Heart right ventricle (tissue), 16 donors: ENCODE results near the gene SLC38A2. TPM values are rescaled to one million over a fixed set of nuclear protein-coding genes. Genes with fewer than 3 reads are reported as not detected.

ENCODE experiments used
- ATAC-seq, 8 donors: fragments of 200-7000 bp; cut with Tn5 transposase; one replicate each; pipeline ENCODE4 v1.9.1; 2020; ENCODE audit warnings: mild to moderate bottlenecking in 8 of 8, moderate library complexity in 8 of 8, moderate number of reproducible peaks in 1 of 8
- DNase-seq, 2 donors: peaks; one replicate each; pipeline ENCODE4 v3.0.0-alpha.2; 2020
- H3K27ac ChIP-seq, 10 donors: fragments of 200-600 bp; sonication (generic) in 2 of 10; one replicate each; pipeline versions ENCODE4 v1.5.0 to v1.8.0; 2020 to 2022; ENCODE audit warnings: mild to moderate bottlenecking in 3 of 10
- H3K27me3 ChIP-seq, 7 donors: fragments of 200-600 bp; one replicate each; pipeline ENCODE4 v1.8.0; 2021 to 2022; ENCODE audit warnings: mild to moderate bottlenecking in 2 of 7
- H3K36me3 ChIP-seq, 9 donors: fragments of 200-600 bp; sonication (generic) in 1 of 9; one replicate each; pipeline versions ENCODE4 v1.5.0 to v1.8.0; 2020 to 2022; ENCODE audit warnings: mild to moderate bottlenecking in 2 of 9
- H3K4me1 ChIP-seq, 9 donors: fragments of 200-600 bp; sonication (generic) in 1 of 9; one replicate each; pipeline versions ENCODE4 v1.5.0 to v1.8.0; 2020 to 2022; ENCODE audit warnings: mild to moderate bottlenecking in 4 of 9
- H3K4me3 ChIP-seq, 10 donors: fragments of 200-600 bp; sonication (generic) in 2 of 10; one replicate each; pipeline versions ENCODE4 v1.5.0 to v1.8.0; 2020 to 2022; ENCODE audit warnings: mild to moderate bottlenecking in 7 of 10, moderate library complexity in 2 of 10
- H3K9me3 ChIP-seq, 11 donors: fragments of 200-600 bp in 10 of 11; sonication (generic) in 2 of 11; one replicate each; pipeline versions ENCODE4 v1.5.0 to v1.8.0; 2013 to 2022; ENCODE audit warnings: mild to moderate bottlenecking in 2 of 11, control low read depth in 1 of 11, moderate library complexity in 1 of 11
- WGBS, 2 donors: extraction: QIAGEN DNeasy Blood & Tissue Kit; methylation state at CpG; one replicate each; pipeline ENCODE4 v1.1.7; 2013; ENCODE audit warnings: inconsistent platforms in 1 of 2; 5-methylcytosine and 5-hydroxymethylcytosine counted together
- intact Hi-C, 10 donors: fragments of 100-400 bp; cut with DNase I; formaldehyde crosslinking; loops; one replicate each; pipeline versions ENCODE4 v1.11.1 to v1.14.2; 2022
- polyA plus RNA-seq, 2 donors: library from polyadenylated mRNA; stranded (reverse); fragments of 200-250 nt; gene quantifications; one replicate each; pipeline ENCODE4 v1.2.3, GENCODE V29; 2013
- total RNA-seq, 10 donors: library from RNA; stranded (reverse); fragmentation: NEBNext Ultra II Directional in 3 of 10; extraction: Animal tissue kit (Norgen Biotek cat#: 25700) in 3 of 10; gene quantifications; one replicate each; pipeline versions ENCODE4 v1.2.1 to v1.2.4, GENCODE V29; 2021 to 2023
- TF ChIP-seq, protein P1 (sequence below), 9 donors: fragments of 200-600 bp; sonication (generic) in 2 of 9; IDR thresholded peaks; one replicate each; pipeline versions ENCODE4 v1.5.0 to v1.8.0; 2021 to 2022; ENCODE audit warnings: antibody characterized with exemption in 9 of 9, mild to moderate bottlenecking in 5 of 9, moderate library complexity in 1 of 9
- donor health status: Arrhythmogenic right ventricular cardiomyopathy.
- donor health status: ischemic (EF 13 %, LVEDD 7.1; RV severe dilation, severe dysfunction).
- donor health status: healthy with polysubstance abuse.
- donor health status: DM: no; HTN: yes; CAD: no.
- donor health status: DM: no; HTN: no; CAD: no.
- donor health status: ischemic (EF 25% LVEDD 6.9; RV normal size, moderate dysfunction).
- donor health status: ischemic (EF 25% LVEDD 5.7; RV mildly dilated, moderate dysfunction).
- donor health status: healthy.
- donor health status: DM: yes; HTN: yes; CAD: no.
- donor health status: Ischemic cardiomyopathy.
- donor health status: ischemic (EF 35%, LVEDD 5.7; RV mildly dilated, moderate dysfunction).
- donor health status: nonischemic (EF 11% LVEDD 7.7; RV severe dilation, severe dysfunction).
- donor health status: DM: yes; HTN: yes; CAD: no.
- donor health status: PGD.
- donor health status: ischemic (EF 29% LVEDD 5.4; RV normal size, mild dysfunction).
- donor health status: nonischemic (EF 23%, LVEDD 6.1; RV moderate dilation, normal function).

SLC38A2 gene
- total and polyA plus RNA-seq, 12 donors: 65.3 to 203 (median 107) TPM

- intact Hi-C loops: loop anchor here in 1 of 10 donors (5.0 to 10.0 kb wide), 2 partner anchors 96 to 158 kb away; partner anchors contain the start of gene SLC38A1
- H3K9me3 ChIP-seq: no peaks in the 10 kb centered on the region
- TF ChIP-seq, protein P1, sequence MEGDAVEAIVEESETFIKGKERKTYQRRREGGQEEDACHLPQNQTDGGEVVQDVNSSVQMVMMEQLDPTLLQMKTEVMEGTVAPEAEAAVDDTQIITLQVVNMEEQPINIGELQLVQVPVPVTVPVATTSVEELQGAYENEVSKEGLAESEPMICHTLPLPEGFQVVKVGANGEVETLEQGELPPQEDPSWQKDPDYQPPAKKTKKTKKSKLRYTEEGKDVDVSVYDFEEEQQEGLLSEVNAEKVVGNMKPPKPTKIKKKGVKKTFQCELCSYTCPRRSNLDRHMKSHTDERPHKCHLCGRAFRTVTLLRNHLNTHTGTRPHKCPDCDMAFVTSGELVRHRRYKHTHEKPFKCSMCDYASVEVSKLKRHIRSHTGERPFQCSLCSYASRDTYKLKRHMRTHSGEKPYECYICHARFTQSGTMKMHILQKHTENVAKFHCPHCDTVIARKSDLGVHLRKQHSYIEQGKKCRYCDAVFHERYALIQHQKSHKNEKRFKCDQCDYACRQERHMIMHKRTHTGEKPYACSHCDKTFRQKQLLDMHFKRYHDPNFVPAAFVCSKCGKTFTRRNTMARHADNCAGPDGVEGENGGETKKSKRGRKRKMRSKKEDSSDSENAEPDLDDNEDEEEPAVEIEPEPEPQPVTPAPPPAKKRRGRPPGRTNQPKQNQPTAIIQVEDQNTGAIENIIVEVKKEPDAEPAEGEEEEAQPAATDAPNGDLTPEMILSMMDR (IDR thresholded peaks at IDR 0.05): no peak
- H3K4me3 ChIP-seq: no peak overlapping the region
- no peak for ATAC-seq
- H3K4me1 ChIP-seq: peaks cover 0 to 63% (median 29%) of the 10 kb centered on the region in 9 donors
- no peak for DNase-seq
- 87 to 91% methylated on average over 1 of the region's 1 CpG for WGBS, 2 donors
- H3K27me3 ChIP-seq: no peaks in the 10 kb centered on the region
- H3K27ac ChIP-seq: no peak overlapping the region
- peaks cover 0 to 76% (median 60%) of the 10 kb centered on the region in 9 donors for H3K36me3 ChIP-seq
These were observed 12.2 kb downstream of the SLC38A2 start for GRCh38 chr12:46360370-46360769.

- H3K4me3 ChIP-seq: no peak overlapping the region
- H3K9me3 ChIP-seq: no peaks in the 10 kb centered on the region
- ATAC-seq (no peak), DNase-seq (no peak)
- intact Hi-C loops: loop anchor here in 2 of 10 donors (5.0 to 10.0 kb wide), 3 partner anchors 95 to 305 kb away; partner anchors contain the start of gene SLC38A1 (in 1 of the 2)
- H3K27me3 ChIP-seq: no peaks in the 10 kb centered on the region
- H3K4me1 ChIP-seq: peaks cover 0 to 57% (median 23%) of the 10 kb centered on the region in 9 donors
- no peak overlapping the region for H3K27ac ChIP-seq
- peaks cover 0 to 70% (median 59%) of the 10 kb centered on the region in 9 donors for H3K36me3 ChIP-seq
- 94 to 95% methylated on average over 4 of the region's 4 CpGs for WGBS, 2 donors
- TF ChIP-seq, protein P1 (IDR thresholded peaks at IDR 0.05): no peak
These were observed 12.8 kb downstream of the SLC38A2 start for GRCh38 chr12:46359667-46360280.

DNA sequence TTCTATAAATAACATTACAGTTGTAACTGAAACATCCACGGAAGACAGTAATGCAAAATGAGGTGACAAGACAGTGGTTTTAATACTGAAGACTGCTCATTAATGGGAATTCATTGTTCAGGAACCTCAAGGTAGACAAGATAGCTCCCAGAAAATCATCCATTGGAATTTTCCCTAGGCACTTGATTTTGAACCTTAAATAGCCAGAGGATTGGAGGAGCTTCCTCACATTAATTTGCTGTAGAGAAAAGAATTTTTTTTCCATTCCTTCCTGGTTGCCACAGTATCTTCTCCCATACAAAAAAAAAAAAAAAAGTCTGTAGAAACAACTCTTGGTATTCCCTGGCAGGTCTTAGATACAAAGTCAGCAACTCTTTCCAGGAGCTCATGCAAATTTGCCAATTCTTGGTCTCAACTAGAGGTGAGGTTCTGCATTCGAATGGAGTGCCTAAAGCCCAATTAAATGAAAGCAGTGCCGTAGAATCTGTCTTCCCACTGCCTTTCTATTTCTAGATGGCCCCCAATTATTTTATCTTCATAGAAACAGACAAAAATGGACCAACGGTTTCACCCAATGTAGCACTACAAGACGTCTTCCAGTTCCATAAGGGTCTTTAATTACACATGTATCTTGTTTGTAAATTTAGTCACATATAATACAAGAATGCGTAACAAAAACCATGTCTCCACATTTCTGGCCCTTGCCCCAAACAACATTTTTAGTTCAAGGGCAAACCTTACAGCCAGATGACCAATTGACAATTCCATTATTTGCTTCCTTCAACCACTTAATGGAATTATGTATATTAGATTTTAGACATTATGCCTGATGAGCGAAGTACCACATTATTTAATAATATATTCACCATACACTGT lies 13.5 kb downstream of the SLC38A2 start:
- peaks cover 0 to 50% (median 16%) of the 10 kb centered on the region in 9 donors for H3K4me1 ChIP-seq
- no peak for ATAC-seq
- no peak overlapping the region for H3K4me3 ChIP-seq
- no peaks in the 10 kb centered on the region for H3K9me3 ChIP-seq
- WGBS, 2 donors: 90 to 91% methylated on average over 7 of the region's 7 CpGs
- no peak for DNase-seq
- no peaks in the 10 kb centered on the region for H3K27me3 ChIP-seq
- intact Hi-C loops: loop anchor here in 1 of 10 donors (10.0 kb wide), 1 partner anchor 306 kb away; no protein-coding TSS in a partner anchor
- H3K36me3 ChIP-seq: peaks cover 0 to 63% (median 51%) of the 10 kb centered on the region in 9 donors
- TF ChIP-seq, protein P1 (IDR thresholded peaks at IDR 0.05): no peak
- H3K27ac ChIP-seq: no peak overlapping the region

DNA sequence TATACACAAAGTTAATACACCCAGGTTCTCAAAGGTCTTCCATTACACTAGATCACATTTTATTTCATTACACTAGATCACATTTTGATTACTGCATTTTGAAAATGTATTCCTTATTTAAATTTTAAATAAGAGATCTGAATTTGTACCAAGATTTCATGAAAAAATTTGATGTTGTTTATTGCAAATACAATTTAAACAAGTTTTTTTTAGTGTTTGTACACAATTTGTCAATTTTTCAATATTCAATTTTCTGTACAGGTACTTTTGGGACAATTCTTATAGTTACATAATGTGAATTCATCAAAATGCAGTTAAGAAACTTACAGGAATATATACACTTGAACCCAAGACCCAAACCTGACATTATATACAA lies 14.3 kb downstream of the SLC38A2 start:
- Histone ChIP-seq H3K36me3 (peaks cover 0 to 56% (median 44%) of the 10 kb centered on the region in 9 donors), H3K27ac (no peak overlapping the region), H3K9me3 (no peaks in the 10 kb centered on the region), H3K4me1 (peaks cover 0 to 43% (median 9%) of the 10 kb centered on the region in 9 donors), H3K27me3 (no peaks in the 10 kb centered on the region), H3K4me3 (no peak overlapping the region)
- DNase-seq: no peak
- no peak for ATAC-seq
- TF ChIP-seq, protein P1 (IDR thresholded peaks at IDR 0.05): no peak
- intact Hi-C loops: loop anchor here in 1 of 10 donors (10.0 kb wide), 1 partner anchor 306 kb away; no protein-coding TSS in a partner anchor
